ENCODE results near the gene RAB35.

The RAB35 gene

DNA sequence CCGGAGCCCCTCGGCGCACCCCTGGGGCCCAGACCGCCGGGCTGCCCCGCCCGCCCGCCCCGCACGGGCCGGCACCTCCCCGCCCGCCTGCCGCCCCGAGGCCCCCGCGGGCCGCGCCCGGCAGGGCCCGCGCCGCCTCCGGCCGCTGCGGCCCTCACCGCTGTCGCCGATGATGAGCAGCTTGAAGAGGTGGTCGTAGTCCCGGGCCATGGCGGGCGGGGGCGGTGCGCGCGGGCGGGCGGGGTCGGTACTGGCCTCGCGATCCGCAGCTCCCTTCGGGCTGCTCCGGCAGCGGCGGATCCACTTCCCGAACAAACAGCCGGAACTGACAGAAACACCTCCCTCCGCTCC is at the start of gene RAB35:
RAB35 (minus strand) TSS at position 313 of the 351 bp plus-strand sequence; CDS start at position 210, 103 bp downstream.
- no peak for DNase-seq (ENCODE audit: low read depth in 1 of 2, low spot score in 1 of 2)

- DNase-seq (ENCODE audit: low read depth in 1 of 2, low spot score in 1 of 2), result no peak
Measured at GRCh38 chr12:120164293-120164692, 47.7 kb upstream of the RAB35 start.

DNA sequence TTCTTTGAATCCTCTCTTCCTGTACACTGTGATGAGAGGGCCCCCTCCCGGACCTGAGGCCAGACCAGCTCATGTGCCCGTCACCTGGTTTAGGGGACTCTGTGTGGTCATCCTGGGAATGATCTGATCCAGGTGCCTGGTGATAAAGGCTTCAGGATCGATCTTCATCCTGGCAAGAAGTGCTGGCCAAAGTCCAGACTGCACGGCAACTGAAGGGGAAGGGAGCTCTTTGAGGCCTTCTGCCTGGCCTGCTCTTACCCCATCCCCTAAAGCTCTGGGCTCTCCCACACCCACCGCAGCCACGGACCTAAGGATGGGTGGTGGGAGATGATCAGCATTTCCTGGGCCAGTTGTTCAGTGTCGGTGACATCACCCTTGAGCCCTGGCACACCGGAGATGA is 46.2 kb upstream of the RAB35 start:
- DNase-seq (ENCODE audit: low read depth in 1 of 2, low spot score in 1 of 2), result no peak

GRCh38 chr12:120161852-120162251 is 45.3 kb upstream of the RAB35 start:
- DNase-seq (ENCODE audit: low read depth in 1 of 2, low spot score in 1 of 2), result no peak

GRCh38 chr12:120159509-120160237 is 43.1 kb upstream of the RAB35 start:
- no peak for DNase-seq (ENCODE audit: low read depth in 1 of 2, low spot score in 1 of 2)

DNA sequence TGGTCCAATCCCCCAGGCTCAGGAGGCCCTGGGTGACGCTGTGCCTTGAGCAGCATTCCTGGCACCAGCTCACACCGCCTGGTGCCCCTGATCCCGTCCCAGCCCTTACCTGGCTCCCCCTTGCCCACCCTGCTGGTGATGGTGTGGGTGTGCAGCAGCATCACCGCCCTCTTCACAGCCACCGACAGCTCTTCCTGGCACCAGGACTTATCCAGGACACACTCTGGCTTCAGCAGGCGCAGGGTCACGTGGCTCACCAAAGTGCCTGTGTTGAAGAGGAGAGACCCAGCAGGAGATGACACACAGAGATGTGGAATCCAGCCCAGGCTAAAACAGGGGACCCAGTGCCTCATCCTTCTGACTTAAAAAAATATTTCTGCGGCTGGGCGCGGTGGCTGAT is 41.8 kb upstream of the RAB35 start:
- DNase-seq (ENCODE audit: low read depth in 1 of 2, low spot score in 1 of 2), result no peak

GRCh38 chr12:120157678-120158077 is 41.1 kb upstream of the RAB35 start:
- DNase-seq (ENCODE audit: low read depth in 1 of 2, low spot score in 1 of 2), result no peak

DNA sequence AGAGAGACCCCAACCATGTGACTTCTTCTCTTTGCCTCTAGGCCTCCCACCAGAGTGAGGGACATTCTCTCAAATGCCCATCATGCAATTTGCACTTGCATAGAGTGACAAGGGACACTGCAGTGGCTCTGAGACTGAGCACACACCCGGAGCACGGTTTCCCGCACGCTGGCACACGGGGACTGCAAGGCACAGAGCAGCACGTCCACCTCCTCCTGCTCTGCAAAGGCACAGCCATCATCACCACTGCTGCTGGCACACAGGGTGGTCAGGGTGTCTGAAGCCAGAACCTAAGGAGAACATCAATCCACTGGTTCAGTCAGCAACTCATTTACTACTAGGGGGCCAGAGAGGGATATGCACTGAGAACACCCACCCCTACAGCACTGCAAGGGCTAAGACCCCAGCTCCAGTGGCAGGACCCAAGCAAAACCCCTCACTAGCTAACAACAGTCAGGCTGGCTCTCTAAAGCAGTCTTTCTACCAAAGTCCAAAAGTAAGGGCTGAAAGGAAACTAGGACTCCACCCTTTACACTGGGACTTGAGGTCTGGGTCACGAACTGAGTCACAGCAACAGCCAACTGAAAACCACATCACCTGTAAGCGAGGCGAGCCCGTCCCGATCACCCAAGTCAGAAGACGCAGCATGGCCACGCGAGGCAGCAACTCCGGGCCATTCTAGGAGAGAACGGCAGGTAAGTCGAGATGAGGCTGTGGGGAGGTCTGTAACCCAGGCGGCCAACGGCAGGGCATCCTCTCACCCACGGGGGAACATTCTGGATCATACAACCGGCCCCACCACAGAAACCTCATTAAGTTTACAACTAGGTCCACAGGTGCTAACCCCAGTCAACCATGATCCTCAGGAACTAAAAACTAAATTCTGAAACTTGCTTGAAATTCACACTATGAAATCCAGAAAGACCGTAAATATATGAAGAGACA is 40.0 kb upstream of the RAB35 start:
- no peak for DNase-seq (ENCODE audit: low read depth in 1 of 2, low spot score in 1 of 2)

DNA sequence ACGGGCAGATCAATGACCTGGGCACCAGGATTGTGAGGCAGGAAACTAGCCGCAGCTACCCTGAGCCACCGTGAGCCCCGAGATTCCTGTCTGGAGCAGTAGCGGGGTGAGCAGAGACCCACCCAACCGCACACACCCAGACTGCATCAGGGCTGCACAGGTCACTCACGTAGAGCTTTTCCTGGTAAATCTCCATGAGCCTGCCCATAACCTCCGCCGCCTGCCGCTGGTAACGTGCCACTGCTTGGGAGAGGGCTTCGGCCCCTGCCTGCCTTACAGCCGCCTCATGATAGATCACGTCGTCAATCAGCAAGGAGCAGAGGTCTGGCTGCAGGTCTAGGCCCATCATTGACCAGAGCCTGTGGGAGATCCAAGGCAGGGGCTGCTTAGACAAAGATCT is 38.5 kb upstream of the RAB35 start:
- DNase-seq (ENCODE audit: low read depth in 1 of 2, low spot score in 1 of 2), result no peak

DNA sequence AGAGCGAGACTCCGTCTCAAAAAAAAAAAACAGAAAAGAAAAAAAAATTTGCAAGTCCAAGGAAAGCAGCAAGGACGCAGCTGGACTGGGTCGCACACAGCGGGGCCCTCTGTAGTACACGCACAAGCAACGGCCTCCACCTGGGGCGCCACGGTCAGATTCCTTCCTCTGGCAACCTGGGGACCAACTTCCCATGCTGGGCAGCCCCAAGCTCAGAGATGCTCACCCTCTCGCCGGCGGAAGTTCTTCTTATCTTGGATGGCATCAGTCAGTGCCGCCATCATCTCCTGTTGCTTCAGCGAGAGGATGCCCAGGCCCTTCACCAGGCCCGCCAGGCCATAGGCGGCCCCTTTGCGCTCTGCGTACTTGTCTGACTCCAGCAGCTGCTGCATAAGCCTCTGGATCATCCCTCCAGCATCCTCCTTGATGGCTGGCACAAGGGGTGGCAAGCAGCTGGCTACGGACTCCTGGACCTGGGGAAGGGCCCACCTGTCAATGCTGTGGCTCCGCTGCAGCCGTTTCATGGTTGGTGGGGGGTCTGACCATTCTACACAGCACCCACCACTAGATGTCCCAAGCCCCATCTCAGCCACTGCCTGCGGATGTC is 34.5 kb upstream of the RAB35 start:
- DNase-seq (ENCODE audit: low read depth in 1 of 2, low spot score in 1 of 2), result no peak

DNA sequence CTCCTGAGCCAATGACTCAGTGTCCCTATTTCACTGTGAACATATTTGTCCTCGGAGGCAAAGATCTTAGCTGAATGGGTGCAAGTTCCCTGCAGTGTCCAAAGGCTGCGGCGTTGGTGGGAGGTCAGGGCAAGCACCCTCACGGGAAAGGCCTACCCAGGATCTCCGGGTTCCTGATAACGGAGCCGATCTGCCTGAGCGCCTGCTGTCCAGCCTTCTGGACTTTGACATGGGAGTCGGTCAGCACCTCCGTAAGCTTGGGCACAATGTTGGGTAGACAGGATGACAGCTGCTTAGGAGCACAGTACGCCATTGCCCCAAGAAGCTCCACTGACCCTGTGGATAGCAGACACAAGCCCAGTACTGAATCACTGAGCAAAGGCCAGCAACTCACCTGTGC is 31.5 kb upstream of the RAB35 start:
- DNase-seq (ENCODE audit: low read depth in 1 of 2, low spot score in 1 of 2), result no peak

GRCh38 chr12:120145164-120145563 is 28.6 kb upstream of the RAB35 start:
- no peak for DNase-seq (ENCODE audit: low read depth in 1 of 2, low spot score in 1 of 2)

- DNase-seq (ENCODE audit: low read depth in 1 of 2, low spot score in 1 of 2), result no peak
Measured at GRCh38 chr12:120144215-120144614, 27.7 kb upstream of the RAB35 start.

DNA sequence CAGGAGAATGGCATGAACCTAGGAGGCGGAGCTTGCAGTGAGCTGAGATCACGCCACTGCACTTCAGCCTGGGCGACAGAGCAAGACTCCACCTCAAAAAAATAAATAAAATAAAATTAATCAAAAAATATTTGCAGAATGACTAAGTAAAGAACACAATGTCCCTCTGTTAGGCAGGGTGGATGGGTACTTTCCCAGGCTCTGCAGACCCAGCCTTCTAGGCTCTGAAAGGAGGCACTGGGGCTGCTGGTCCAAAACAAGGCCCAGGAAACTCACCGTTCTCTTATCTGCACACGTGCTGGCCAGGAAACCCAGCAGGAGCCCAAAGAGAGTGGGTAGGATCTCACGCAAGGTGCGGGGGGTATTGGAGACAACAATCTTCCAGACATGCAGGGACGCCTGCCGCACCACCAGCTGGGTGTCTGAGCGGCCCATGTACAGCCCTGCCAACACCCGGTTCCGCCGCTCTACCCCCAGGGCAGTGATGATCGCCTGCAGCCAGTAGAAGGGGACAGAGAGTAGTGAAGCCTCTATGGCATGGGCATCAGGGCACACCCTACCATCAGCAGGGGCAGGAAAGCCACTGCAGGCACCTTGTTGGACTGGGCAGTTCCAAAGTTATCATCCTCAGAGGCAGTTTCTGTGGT is 25.8 kb upstream of the RAB35 start:
- no peak for DNase-seq (ENCODE audit: low read depth in 1 of 2, low spot score in 1 of 2)

DNA sequence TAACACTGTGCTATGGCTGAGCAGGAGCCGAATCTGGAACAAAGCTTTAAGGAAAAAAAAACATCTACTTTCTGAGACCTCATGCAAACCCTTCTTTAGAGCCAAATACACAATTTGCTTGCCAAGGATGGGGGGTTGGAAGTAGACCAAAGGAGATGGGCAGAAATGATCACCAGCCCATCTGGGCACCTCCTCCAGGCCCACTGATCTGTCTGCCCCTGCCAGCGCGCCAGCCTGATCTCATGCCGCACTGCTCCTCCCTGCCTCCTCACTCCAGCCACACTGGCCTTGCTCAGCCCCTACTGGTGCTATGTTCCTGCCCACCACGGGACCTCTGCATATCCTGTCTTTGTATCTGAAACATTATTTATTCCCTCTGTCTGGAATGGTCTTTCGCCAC is 24.8 kb upstream of the RAB35 start:
- DNase-seq (ENCODE audit: low read depth in 1 of 2, low spot score in 1 of 2), result no peak

DNA sequence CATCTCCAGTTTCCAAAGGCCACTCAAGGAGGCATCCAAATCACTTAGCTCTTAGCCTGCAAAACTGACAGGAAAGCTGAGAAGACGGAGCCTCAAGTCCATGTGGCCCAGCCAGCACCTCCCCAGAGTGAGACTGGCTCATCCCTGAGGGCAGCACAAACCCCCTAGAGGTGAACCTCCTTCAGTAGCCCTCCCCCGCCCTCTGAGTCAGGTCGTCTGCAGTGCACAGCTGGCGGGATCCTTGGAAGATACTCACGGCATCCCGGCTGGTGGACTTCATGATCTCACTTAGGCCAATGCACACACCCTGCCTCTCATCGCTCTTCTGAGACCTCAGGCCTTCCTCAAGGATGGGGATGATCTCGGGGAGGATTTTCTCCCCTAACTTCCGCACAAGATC is 24.1 kb upstream of the RAB35 start:
- no peak for DNase-seq (ENCODE audit: low read depth in 1 of 2, low spot score in 1 of 2)

DNA sequence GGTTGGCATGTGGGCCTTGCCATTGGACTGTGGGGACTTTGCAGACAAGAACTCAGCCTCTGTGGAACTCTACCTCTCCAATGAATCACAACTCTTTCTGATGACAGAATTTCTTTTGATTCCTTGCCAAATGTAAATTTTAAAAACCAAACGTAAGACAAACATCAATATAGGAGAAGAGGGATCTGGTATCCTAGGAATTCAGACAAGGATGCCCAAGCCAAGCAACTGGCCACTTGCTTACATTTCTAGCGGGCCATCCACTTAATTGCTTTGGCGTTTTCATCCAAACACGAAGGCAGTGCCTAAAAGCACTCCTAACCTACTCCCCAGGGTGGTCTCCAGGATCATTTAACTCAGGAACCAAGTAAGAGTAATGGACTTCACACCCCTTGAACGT is 23.4 kb upstream of the RAB35 start:
- DNase-seq (ENCODE audit: low read depth in 1 of 2, low spot score in 1 of 2), result no peak

- DNase-seq (ENCODE audit: low read depth in 1 of 2, low spot score in 1 of 2), result no peak
Measured at GRCh38 chr12:120138366-120138765, 21.8 kb upstream of the RAB35 start.

DNA sequence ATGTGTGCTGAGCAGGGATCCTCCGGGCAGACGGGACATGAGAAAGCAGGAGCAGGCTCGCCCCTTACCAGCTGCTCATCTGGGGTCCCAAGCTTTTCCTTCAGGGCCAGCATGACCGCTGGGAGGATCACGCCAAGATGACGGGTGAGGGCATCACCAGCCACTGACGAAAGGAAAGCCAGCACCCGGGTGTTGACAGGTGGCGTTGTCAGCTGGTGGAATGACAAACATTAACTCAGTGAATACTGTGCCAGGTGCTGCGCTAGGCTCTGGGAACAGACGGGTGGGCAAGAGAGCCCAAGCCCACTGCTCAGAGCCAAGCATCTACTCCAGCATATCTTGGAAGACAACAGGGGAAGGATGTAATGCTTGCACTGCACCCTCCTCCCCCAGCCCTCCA is 21.3 kb upstream of the RAB35 start:
- DNase-seq (ENCODE audit: low read depth in 1 of 2, low spot score in 1 of 2), result no peak

GRCh38 chr12:120136093-120136770 is 19.7 kb upstream of the RAB35 start:
- DNase-seq (ENCODE audit: low read depth in 1 of 2, low spot score in 1 of 2), result no peak
